ENCODE data around the gene CIB1.
A peak's percentile ranks its signal among the peaks of the same experiment; 100 is the strongest.

Gene CIB1

GRCh38 chr15:90184786-90185704 lies 48.7 kb downstream of the CIB1 start:
- H3F3A ChIP-seq (ENCODE audit: low read depth) = no peaks in the 10 kb centered on the region
- no peak overlapping the region for H3K9ac ChIP-seq (ENCODE audit: low read depth, low read length, poor library complexity, severe bottlenecking)
- H3K4me3 ChIP-seq (ENCODE audit: low read length, poor library complexity, severe bottlenecking) = peak overlapping the region; percentile 30
- H3K27me3 ChIP-seq (ENCODE audit: insufficient read depth, low read length, poor library complexity, severe bottlenecking) = no peaks in the 10 kb centered on the region
- peaks cover 9% of the 10 kb centered on the region for H3K4me1 ChIP-seq (ENCODE audit: insufficient read depth, low read length, poor library complexity, severe bottlenecking)
- no peaks in the 10 kb centered on the region for H3K36me3 ChIP-seq (ENCODE audit: insufficient read depth, low read length)
- no peaks in the 10 kb centered on the region for H4K20me1 ChIP-seq (ENCODE audit: insufficient read depth, low read length, poor library complexity, severe bottlenecking)
- no peak for TF ChIP-seq CTCF (conservative IDR thresholded peaks at IDR 0.05; ENCODE audit: low read length)
- H2AFZ ChIP-seq (ENCODE audit: low read length) = peak overlapping the region; percentile 11
- no peaks in the 10 kb centered on the region for H3K9me2 ChIP-seq (replicated peaks; ENCODE audit: low read depth, low read length)
- no peaks in the 10 kb centered on the region for H3K9me3 ChIP-seq (ENCODE audit: insufficient read depth, low read depth, low read length)
- no peaks in the 10 kb centered on the region for H3K79me2 ChIP-seq (ENCODE audit: insufficient read depth, low read length)
- peak overlapping the region; percentile 48 for H3K4me2 ChIP-seq (ENCODE audit: low read depth, low read length, poor library complexity, severe bottlenecking)

GRCh38 chr15:90184119-90184785 lies 49.5 kb downstream of the CIB1 start:
- no peaks in the 10 kb centered on the region for H3K9me2 ChIP-seq (replicated peaks; ENCODE audit: low read depth, low read length)
- peaks cover 4% of the 10 kb centered on the region for H3K4me1 ChIP-seq (ENCODE audit: insufficient read depth, low read length, poor library complexity, severe bottlenecking)
- H4K20me1 ChIP-seq (ENCODE audit: insufficient read depth, low read length, poor library complexity, severe bottlenecking) = no peaks in the 10 kb centered on the region
- no peaks in the 10 kb centered on the region for H3K79me2 ChIP-seq (ENCODE audit: insufficient read depth, low read length)
- H2AFZ ChIP-seq (ENCODE audit: low read length) = no peak overlapping the region
- no peaks in the 10 kb centered on the region for H3K27me3 ChIP-seq (ENCODE audit: insufficient read depth, low read length, poor library complexity, severe bottlenecking)
- peak overlapping the region; percentile 48 for H3K4me2 ChIP-seq (ENCODE audit: low read depth, low read length, poor library complexity, severe bottlenecking)
- H3F3A ChIP-seq (ENCODE audit: low read depth) = no peaks in the 10 kb centered on the region
- no peaks in the 10 kb centered on the region for H3K9me3 ChIP-seq (ENCODE audit: insufficient read depth, low read depth, low read length)
- H3K9ac ChIP-seq (ENCODE audit: low read depth, low read length, poor library complexity, severe bottlenecking) = no peak overlapping the region
- H3K4me3 ChIP-seq (ENCODE audit: low read length, poor library complexity, severe bottlenecking) = no peak overlapping the region
- no peak for TF ChIP-seq CTCF (conservative IDR thresholded peaks at IDR 0.05; ENCODE audit: low read length)
- no peak for TF ChIP-seq EZH2phosphoT487 (IDR thresholded peaks at IDR 0.05; ENCODE audit: borderline replicate concordance)
- no peaks in the 10 kb centered on the region for H3K36me3 ChIP-seq (ENCODE audit: insufficient read depth, low read length)

GRCh38 chr15:90181776-90182175 lies 52.0 kb downstream of the CIB1 start:
- H3K4me3 ChIP-seq (ENCODE audit: low read length, poor library complexity, severe bottlenecking) = no peak overlapping the region
- TF ChIP-seq EZH2phosphoT487 (IDR thresholded peaks at IDR 0.05; ENCODE audit: borderline replicate concordance) = no peak
- no peak for TF ChIP-seq CTCF (conservative IDR thresholded peaks at IDR 0.05; ENCODE audit: low read length)
- no peaks in the 10 kb centered on the region for H3K9me3 ChIP-seq (ENCODE audit: insufficient read depth, low read depth, low read length)
- H4K20me1 ChIP-seq (ENCODE audit: insufficient read depth, low read length, poor library complexity, severe bottlenecking) = no peaks in the 10 kb centered on the region
- H3F3A ChIP-seq (ENCODE audit: low read depth) = no peaks in the 10 kb centered on the region
- no peak overlapping the region for H3K4me2 ChIP-seq (ENCODE audit: low read depth, low read length, poor library complexity, severe bottlenecking)
- H3K9ac ChIP-seq (ENCODE audit: low read depth, low read length, poor library complexity, severe bottlenecking) = no peak overlapping the region
- H2AFZ ChIP-seq (ENCODE audit: low read length) = no peak overlapping the region
- peaks cover 4% of the 10 kb centered on the region for H3K4me1 ChIP-seq (ENCODE audit: insufficient read depth, low read length, poor library complexity, severe bottlenecking)
- H3K79me2 ChIP-seq (ENCODE audit: insufficient read depth, low read length) = no peaks in the 10 kb centered on the region
- H3K9me2 ChIP-seq (replicated peaks; ENCODE audit: low read depth, low read length) = no peaks in the 10 kb centered on the region
- H3K36me3 ChIP-seq (ENCODE audit: insufficient read depth, low read length) = no peaks in the 10 kb centered on the region
- H3K27me3 ChIP-seq (ENCODE audit: insufficient read depth, low read length, poor library complexity, severe bottlenecking) = no peaks in the 10 kb centered on the region
